Mucosa of rectum (tissue), 2 donors: ENCODE results near the gene FIGNL1.

Source experiments
- H3K27ac ChIP-seq, 2 donors: one replicate each; pipeline ENCODE4 v1.7.0; 2013; ENCODE audit warnings: inconsistent platforms in 2 of 2, low read depth in 2 of 2, low read length in 2 of 2
- H3K27me3 ChIP-seq, 2 donors: one replicate each; pipeline ENCODE4 v1.7.0; 2013; ENCODE audit warnings: low read length in 2 of 2; ENCODE audit not compliant: control insufficient read depth in 2 of 2, insufficient read depth in 2 of 2
- H3K36me3 ChIP-seq, 2 donors: one replicate each; pipeline ENCODE4 v1.7.0; 2013; ENCODE audit warnings: low read length in 2 of 2; ENCODE audit not compliant: control insufficient read depth in 2 of 2, insufficient read depth in 2 of 2
- H3K4me1 ChIP-seq, 2 donors: one replicate each; pipeline ENCODE4 v1.7.0; 2013; ENCODE audit warnings: low read length in 2 of 2, mild to moderate bottlenecking in 1 of 2; ENCODE audit not compliant: control insufficient read depth in 2 of 2, insufficient read depth in 2 of 2
- H3K4me3 ChIP-seq, 2 donors: one replicate each; pipeline ENCODE4 v1.7.0; 2013; ENCODE audit warnings: low read length in 2 of 2
- H3K9ac ChIP-seq, 2 donors: one replicate each; pipeline ENCODE4 v1.7.0; 2013; ENCODE audit warnings: low read length in 2 of 2, low read depth in 1 of 2, mild to moderate bottlenecking in 1 of 2
- H3K9me3 ChIP-seq, 2 donors: one replicate each; pipeline ENCODE4 v1.7.0; 2013; ENCODE audit warnings: low read length in 2 of 2; ENCODE audit not compliant: control insufficient read depth in 2 of 2
- donor health status: healthy.
- donor health status: Normal muscosa, but diverticular disease.

FIGNL1 gene, protein sequence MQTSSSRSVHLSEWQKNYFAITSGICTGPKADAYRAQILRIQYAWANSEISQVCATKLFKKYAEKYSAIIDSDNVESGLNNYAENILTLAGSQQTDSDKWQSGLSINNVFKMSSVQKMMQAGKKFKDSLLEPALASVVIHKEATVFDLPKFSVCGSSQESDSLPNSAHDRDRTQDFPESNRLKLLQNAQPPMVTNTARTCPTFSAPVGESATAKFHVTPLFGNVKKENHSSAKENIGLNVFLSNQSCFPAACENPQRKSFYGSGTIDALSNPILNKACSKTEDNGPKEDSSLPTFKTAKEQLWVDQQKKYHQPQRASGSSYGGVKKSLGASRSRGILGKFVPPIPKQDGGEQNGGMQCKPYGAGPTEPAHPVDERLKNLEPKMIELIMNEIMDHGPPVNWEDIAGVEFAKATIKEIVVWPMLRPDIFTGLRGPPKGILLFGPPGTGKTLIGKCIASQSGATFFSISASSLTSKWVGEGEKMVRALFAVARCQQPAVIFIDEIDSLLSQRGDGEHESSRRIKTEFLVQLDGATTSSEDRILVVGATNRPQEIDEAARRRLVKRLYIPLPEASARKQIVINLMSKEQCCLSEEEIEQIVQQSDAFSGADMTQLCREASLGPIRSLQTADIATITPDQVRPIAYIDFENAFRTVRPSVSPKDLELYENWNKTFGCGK

DNA sequence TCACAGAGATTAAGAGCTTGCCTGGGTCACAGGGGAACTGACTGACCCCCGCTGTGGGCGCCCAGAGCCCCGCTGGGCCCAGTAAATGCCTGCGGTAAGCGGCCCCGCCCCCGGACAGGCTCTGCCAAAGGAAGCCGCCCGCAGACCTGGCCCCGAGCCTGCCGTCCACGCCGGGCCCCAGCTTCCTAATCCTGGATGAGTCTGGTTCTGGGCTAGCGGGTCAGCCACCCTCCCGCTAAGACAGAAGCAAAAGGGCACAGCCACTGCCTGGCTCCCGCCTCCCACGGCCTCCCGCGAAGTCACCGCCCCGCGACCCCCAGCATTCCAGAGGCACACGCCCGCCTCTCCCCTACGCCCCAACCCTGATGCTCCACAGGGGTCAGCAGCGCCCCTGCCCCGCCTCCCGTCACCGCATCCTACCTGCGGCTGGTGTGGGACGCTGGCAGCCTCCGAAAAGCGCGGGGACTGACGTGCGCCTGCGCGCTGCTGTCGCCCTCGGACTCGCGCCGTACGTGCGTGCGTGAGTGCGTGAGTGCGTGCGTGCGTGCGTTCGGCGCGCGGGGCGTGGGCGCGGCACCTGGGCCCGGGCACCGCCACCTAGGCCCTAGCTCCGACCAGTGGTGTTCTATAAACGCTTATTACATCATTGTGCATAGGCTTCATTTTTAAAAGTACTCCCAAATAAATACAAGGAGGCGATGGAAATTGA is at the start of gene FIGNL1:
Gene FIGNL1 (minus strand): TSS at position 470 of the 709 bp plus-strand sequence. CDS start 3,063 bp downstream, outside the sequence.
- peak within 1 kb of the TSS; percentile 82 to 87 for H3K4me3 ChIP-seq
- peak within 1 kb of the TSS; percentile 66 to 80 for H3K9ac ChIP-seq
- H3K27me3 ChIP-seq = peaks cover 0 to 2% of the 10 kb centered on the region in 2 donors
- peak within 1 kb of the TSS; percentile 46 to 71 for H3K27ac ChIP-seq
- no peaks in the 10 kb centered on the region for H3K9me3 ChIP-seq
- H3K36me3 ChIP-seq = peaks cover 6 to 20% of the 10 kb centered on the region in 2 donors
- peaks cover 7% of the 10 kb centered on the region in 2 donors for H3K4me1 ChIP-seq

- Histone ChIP-seq H3K4me1 (peaks cover 11 to 12% of the 10 kb centered on the region in 2 donors), H3K4me3 (no peak overlapping the region), H3K9ac (no peak overlapping the region), H3K36me3 (no peaks in the 10 kb centered on the region), H3K9me3 (no peaks in the 10 kb centered on the region), H3K27ac (no peak overlapping the region), H3K27me3 (no peaks in the 10 kb centered on the region)
Observed at GRCh38 chr7:50499092-50499491, 48.9 kb upstream of the FIGNL1 start.

GRCh38 chr7:50497968-50498367 is 47.8 kb upstream of the FIGNL1 start:
- Histone ChIP-seq H3K4me1 (peaks cover 11 to 12% of the 10 kb centered on the region in 2 donors), H3K27me3 (no peaks in the 10 kb centered on the region), H3K4me3 (no peak overlapping the region), H3K9ac (no peak overlapping the region), H3K27ac (no peak overlapping the region), H3K36me3 (no peaks in the 10 kb centered on the region), H3K9me3 (no peaks in the 10 kb centered on the region)

GRCh38 chr7:50497068-50497642 is 47.0 kb upstream of the FIGNL1 start:
- Histone ChIP-seq H3K36me3 (peaks cover 0 to 2% of the 10 kb centered on the region in 2 donors), H3K27ac (peak overlapping the region; percentile 49 to 54)

DNA sequence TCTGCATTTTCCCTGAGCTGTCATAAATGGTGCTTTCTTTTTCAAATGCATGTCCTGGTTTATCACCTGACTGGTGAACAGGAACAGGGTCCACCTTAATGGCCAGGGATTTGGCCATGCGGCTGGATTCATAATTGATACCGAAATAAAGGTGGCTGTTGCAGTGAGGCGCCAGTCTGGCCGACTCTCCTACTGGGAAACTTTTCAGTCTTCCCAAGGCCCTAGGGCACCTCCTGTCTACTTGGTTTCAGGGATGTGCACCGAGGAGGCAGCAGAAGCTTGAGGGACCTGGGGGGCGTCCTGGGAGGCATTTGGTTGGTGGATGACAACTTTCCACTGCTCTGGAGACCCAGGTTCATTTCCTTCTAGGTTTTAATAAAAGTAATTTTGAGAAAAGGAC is 46.4 kb upstream of the FIGNL1 start:
- H3K27me3 ChIP-seq = no peaks in the 10 kb centered on the region
- H3K4me1 ChIP-seq = peaks cover 10 to 11% of the 10 kb centered on the region in 2 donors
- H3K9me3 ChIP-seq = no peaks in the 10 kb centered on the region
- peak overlapping the region in 1 of 2 donors; percentile 28 for H3K4me3 ChIP-seq
- peaks cover 0 to 2% of the 10 kb centered on the region in 2 donors for H3K36me3 ChIP-seq
- H3K9ac ChIP-seq = no peak overlapping the region
- peak overlapping the region; percentile 49 to 54 for H3K27ac ChIP-seq

More at GRCh38 chr7:50497068-50497642, 47.0 kb upstream of the FIGNL1 start:
- no peaks in the 10 kb centered on the region for H3K27me3 ChIP-seq
- no peaks in the 10 kb centered on the region for H3K9me3 ChIP-seq
- peak overlapping the region in 1 of 2 donors; percentile 28 for H3K4me3 ChIP-seq
- no peak overlapping the region for H3K9ac ChIP-seq
- H3K4me1 ChIP-seq = peaks cover 11 to 12% of the 10 kb centered on the region in 2 donors

- Histone ChIP-seq H3K27ac (no peak overlapping the region), H3K4me3 (no peak overlapping the region), H3K9ac (no peak overlapping the region), H3K9me3 (no peaks in the 10 kb centered on the region), H3K36me3 (peaks cover 0 to 2% of the 10 kb centered on the region in 2 donors), H3K4me1 (peaks cover 10 to 11% of the 10 kb centered on the region in 2 donors), H3K27me3 (no peaks in the 10 kb centered on the region)
Observed at GRCh38 chr7:50495746-50496145, 45.6 kb upstream of the FIGNL1 start.

GRCh38 chr7:50492770-50493519 is 42.8 kb upstream of the FIGNL1 start:
- Histone ChIP-seq H3K27me3 (no peaks in the 10 kb centered on the region), H3K4me1 (peaks cover 10 to 11% of the 10 kb centered on the region in 2 donors), H3K9me3 (no peaks in the 10 kb centered on the region), H3K36me3 (peaks cover 0 to 2% of the 10 kb centered on the region in 2 donors), H3K9ac (no peak overlapping the region), H3K27ac (no peak overlapping the region), H3K4me3 (no peak overlapping the region)

GRCh38 chr7:50491943-50492342 is 41.8 kb upstream of the FIGNL1 start:
- Histone ChIP-seq H3K36me3 (peaks cover 0 to 2% of the 10 kb centered on the region in 2 donors), H3K4me3 (no peak overlapping the region), H3K9me3 (no peaks in the 10 kb centered on the region), H3K27ac (no peak overlapping the region), H3K4me1 (peaks cover 4 to 7% of the 10 kb centered on the region in 2 donors), H3K9ac (no peak overlapping the region), H3K27me3 (no peaks in the 10 kb centered on the region)

DNA sequence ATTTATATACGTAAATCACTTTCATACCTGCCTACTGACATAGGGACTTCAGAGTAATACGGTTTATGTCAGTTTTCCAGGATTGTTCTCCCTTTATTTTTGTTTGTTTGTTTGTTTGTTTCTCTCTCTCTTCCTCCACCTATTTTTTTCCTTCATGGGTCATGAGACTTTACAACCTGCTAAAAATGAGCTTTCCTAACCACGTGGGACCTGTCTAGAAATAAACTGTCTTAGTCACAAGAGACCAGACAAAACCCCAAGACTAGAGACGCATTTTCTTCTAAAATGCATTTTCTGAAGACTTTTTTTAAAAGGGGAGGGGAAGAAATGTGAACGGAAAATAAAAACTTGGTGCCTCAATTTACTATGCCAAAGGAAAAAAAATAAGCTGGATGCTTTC is 41.1 kb upstream of the FIGNL1 start:
- H3K9ac ChIP-seq = no peak overlapping the region
- no peaks in the 10 kb centered on the region for H3K9me3 ChIP-seq
- H3K36me3 ChIP-seq = peaks cover 0 to 2% of the 10 kb centered on the region in 2 donors
- peaks cover 0 to under 1% of the 10 kb centered on the region in 2 donors for H3K4me1 ChIP-seq
- no peak overlapping the region for H3K27ac ChIP-seq
- no peak overlapping the region for H3K4me3 ChIP-seq
- no peaks in the 10 kb centered on the region for H3K27me3 ChIP-seq
